Measurements from ENCODE around the gene EPN2.

DNA sequence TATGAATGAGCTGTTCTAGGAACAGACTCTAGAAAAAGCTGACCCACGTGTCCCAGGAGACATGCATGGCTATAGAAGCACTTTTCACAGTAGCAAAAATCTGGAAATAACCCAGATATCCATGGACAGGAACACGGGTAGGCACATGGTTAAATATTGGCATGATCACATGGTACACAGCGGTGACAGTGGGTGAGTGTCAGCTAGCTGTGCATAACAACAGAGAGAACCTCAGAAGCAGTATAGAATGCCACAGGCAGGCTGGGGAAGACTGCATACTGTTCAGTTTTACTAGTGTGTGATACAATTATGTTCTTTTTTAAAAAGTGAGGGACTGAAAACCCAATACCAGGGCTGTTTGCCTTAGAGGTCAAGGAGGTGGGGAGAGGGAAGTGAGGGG lies 31.4 kb downstream of the EPN2 start:
- TF ChIP-seq, protein P1, sequence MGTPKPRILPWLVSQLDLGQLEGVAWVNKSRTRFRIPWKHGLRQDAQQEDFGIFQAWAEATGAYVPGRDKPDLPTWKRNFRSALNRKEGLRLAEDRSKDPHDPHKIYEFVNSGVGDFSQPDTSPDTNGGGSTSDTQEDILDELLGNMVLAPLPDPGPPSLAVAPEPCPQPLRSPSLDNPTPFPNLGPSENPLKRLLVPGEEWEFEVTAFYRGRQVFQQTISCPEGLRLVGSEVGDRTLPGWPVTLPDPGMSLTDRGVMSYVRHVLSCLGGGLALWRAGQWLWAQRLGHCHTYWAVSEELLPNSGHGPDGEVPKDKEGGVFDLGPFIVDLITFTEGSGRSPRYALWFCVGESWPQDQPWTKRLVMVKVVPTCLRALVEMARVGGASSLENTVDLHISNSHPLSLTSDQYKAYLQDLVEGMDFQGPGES (IDR thresholded peaks at IDR 0.05; ENCODE audit: low read depth, low read length) = no peak
- TF ChIP-seq SIN3A (IDR thresholded peaks at IDR 0.05; ENCODE audit: borderline replicate concordance, low read depth, low read length) (no peak), CHD2 (IDR thresholded peaks at IDR 0.05; ENCODE audit: low read length, partially characterized antibody) (no peak), FOSL2 (IDR thresholded peaks at IDR 0.05; ENCODE audit: borderline replicate concordance, low read depth) (no peak), POLR2AphosphoS5 (IDR thresholded peaks at IDR 0.05; ENCODE audit: low read depth, low read length) (no peak), TCF12 (IDR thresholded peaks at IDR 0.05) (no peak), GABPA (IDR thresholded peaks at IDR 0.05; ENCODE audit: low read depth) (no peak), RAD21 (IDR thresholded peaks at IDR 0.05; ENCODE audit: low read length) (no peak)
- TF ChIP-seq, protein P2, sequence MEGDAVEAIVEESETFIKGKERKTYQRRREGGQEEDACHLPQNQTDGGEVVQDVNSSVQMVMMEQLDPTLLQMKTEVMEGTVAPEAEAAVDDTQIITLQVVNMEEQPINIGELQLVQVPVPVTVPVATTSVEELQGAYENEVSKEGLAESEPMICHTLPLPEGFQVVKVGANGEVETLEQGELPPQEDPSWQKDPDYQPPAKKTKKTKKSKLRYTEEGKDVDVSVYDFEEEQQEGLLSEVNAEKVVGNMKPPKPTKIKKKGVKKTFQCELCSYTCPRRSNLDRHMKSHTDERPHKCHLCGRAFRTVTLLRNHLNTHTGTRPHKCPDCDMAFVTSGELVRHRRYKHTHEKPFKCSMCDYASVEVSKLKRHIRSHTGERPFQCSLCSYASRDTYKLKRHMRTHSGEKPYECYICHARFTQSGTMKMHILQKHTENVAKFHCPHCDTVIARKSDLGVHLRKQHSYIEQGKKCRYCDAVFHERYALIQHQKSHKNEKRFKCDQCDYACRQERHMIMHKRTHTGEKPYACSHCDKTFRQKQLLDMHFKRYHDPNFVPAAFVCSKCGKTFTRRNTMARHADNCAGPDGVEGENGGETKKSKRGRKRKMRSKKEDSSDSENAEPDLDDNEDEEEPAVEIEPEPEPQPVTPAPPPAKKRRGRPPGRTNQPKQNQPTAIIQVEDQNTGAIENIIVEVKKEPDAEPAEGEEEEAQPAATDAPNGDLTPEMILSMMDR (IDR thresholded peaks at IDR 0.05) = no peak

All from SK-N-SH (cell line).